KOPT-K1 (cell line): Measurements from ENCODE around the gene VSTM1.
A peak's percentile ranks its signal among the peaks of the same experiment; 100 is the strongest.
"Not testable (repeated sequence)": the region's sequence is repeated elsewhere in the genome, so short reads cannot be mapped to it uniquely, and the experiment has no call there.

Experiments used
- H3K27ac ChIP-seq: fragments of 200-600 bp; sonication (generic); 2 replicates; pipeline ENCODE4 v1.5.1; 2016; ENCODE audit warnings: antibody characterized with exemption, mild to moderate bottlenecking, low read depth, low read length; ENCODE audit not compliant: poor library complexity, severe bottlenecking
- H3K36me3 ChIP-seq: fragments of 200-600 bp; sonication (generic); 2 replicates; pipeline ENCODE4 v1.5.1; 2017; ENCODE audit warnings: antibody characterized with exemption, mild to moderate bottlenecking, low read length, moderate library complexity; ENCODE audit not compliant: insufficient read depth
- H3K9me3 ChIP-seq: fragments of 200-600 bp; sonication (generic); 2 replicates; pipeline ENCODE4 v1.5.1; 2017; ENCODE audit warnings: antibody characterized with exemption, low read length, mild to moderate bottlenecking; ENCODE audit not compliant: insufficient read depth, poor library complexity, severe bottlenecking

Gene VSTM1, protein sequence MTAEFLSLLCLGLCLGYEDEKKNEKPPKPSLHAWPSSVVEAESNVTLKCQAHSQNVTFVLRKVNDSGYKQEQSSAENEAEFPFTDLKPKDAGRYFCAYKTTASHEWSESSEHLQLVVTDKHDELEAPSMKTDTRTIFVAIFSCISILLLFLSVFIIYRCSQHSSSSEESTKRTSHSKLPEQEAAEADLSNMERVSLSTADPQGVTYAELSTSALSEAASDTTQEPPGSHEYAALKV

DNA sequence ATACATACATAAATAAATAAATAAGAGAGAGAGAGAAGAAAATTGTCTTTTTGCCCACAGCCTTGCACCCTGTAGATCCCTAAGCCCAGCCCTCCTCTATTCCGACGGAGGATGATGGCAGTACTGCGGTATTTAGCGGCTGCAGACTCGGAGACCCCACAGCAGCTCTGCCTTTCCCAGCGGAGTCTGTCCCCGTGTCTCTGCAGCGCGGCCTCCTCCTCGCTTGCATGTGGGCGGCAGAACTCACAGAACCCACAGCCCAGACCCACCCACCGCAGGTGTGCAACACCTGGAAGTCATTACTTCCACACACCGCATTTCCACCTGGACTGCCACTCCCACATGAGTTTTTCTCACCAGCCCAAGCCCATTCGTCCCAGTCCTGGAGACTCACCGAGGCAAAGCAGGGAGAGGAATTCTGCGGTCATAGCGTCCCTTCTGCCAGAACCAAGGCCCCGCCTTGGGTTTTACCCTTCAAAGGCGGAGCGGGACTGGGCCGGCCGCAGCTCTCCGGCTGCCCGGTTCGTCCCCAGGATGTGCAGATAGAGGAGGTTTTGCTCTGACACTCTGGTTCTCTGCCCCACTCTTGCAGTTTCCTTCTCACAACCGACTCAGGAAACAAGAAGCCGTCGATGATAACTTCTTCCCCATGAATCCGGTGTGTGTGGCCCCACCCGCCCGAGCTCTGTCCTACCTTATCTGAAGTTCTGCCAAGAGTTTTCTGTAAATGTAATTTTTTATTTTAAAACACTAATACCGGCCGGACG is at the start of gene VSTM1:
TSS of gene VSTM1 (minus strand) at position 548 of the 767 bp plus-strand sequence. CDS start at position 428, 120 bp downstream.
- Histone ChIP-seq H3K9me3 (no peaks in the 10 kb centered on the region), H3K27ac (no peak within 1 kb of the TSS), H3K36me3 (no peaks in the 10 kb centered on the region)

DNA sequence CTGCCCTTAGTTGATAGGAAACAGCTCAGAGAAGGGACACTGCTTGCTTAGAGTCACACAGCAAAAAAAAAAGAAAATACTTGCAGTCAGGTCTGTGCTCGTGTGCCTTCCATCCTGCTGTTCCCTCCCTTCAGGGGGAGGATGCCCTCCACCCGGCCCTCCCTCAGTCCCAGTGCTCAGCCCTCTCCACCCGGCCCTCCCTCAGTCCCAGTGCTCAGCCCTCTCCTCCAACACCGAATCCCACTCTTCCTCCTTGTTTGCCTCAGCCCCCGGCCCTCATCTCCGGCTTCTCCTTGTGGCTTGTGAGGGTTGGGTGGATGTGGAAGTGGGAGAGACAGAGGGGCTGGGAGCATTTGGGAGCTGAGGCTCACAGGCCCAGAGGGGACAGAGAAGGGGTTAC is 46.0 kb upstream of the VSTM1 start:
- Histone ChIP-seq H3K9me3 (no peaks in the 10 kb centered on the region), H3K36me3 (peaks cover 81% of the 10 kb centered on the region), H3K27ac (no peak overlapping the region)

DNA sequence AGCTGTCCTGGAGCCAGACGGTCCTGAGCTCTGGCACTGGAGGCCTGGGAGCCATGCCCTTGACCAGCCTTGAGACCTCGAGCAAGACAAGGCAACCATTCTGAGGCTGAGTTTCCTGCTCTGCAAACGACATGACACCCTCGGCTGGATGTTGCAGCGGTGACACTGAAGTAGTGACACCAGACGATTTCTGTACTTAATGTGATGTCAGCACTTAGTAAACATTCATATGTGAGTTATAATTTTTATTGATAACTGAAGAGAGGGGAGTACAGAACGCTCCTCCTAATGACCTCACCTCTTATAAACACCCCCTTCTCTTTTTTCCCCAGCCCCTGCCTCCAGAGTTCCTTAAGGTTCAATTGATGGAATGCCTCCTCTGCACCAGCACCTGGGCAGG is 44.8 kb upstream of the VSTM1 start:
- Histone ChIP-seq H3K36me3 (peaks cover 77% of the 10 kb centered on the region), H3K27ac (no peak overlapping the region), H3K9me3 (no peaks in the 10 kb centered on the region)

DNA sequence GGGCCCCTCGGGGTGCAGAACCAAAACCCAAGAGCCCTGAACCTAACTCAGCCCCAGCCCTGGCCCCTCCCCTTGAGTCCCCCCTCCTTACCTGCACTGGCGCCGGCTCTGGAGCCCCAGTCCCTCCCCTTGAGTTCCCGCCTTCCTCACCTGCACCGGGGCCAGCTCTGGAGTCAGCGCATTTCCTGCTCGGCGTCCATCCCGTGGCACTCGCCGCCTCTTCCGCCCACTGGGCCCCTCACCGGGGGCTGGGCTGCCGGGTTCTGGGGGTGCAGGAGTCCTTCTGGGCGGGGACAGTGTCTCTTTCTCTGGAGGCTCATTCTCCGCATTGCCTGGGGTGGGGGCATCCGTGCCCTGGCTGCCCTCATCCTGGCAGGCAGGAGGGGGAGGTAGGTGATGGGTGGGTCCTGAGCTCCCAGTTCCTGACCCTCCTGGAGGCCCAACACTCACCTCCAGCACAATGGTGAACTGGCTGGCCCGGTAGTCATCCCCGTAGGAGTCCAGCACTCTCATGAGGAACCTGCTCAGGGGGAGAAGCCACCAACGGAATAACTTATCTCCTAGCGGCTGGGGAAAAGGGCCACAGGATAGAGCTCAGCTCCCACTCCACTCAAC is 44.3 kb upstream of the VSTM1 start:
- no peak overlapping the region for H3K27ac ChIP-seq
- peaks cover 72% of the 10 kb centered on the region for H3K36me3 ChIP-seq
- H3K9me3 ChIP-seq = no peaks in the 10 kb centered on the region

DNA sequence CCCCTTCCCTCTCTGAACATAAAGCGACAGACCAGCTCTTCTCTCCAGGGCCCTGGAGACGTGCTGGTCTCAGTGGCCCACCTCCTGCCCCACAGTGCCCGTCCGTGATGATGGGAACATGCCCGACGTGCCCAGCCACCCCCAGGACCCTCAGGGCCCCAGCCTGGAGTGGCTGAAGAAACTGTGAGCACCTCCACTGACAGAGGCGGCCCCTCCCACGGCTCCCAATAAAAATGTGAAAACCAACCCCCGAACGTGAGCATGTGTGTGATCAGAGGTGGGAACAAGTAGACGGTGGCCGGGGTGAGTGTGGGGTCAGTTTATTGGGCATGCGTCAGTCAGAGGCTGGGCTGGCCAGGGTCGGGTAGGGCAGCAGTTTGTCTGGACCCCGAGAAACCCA is 43.0 kb upstream of the VSTM1 start:
- Histone ChIP-seq H3K36me3 (peaks cover 60% of the 10 kb centered on the region), H3K9me3 (no peaks in the 10 kb centered on the region), H3K27ac (no peak overlapping the region)

DNA sequence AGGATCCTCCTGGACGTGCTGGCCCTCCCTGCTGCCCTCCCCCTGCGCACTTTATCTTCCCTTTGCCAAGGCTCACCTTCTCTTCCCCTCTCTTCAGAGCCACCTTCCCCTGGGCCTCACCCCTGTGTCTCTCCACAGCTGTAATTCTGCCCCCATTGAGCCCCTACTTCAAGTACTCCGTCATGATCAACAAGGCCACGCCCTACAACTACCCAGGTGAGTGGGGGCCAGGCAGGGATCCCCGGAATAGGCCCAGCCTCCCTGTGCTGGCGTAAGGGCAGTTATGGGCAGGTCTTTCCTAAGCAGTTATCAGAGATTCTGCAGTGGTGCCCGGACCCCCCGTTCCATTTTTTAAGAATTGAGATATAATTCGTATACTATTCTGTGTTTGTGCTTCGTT is 42.1 kb upstream of the VSTM1 start:
- Histone ChIP-seq H3K9me3 (no peaks in the 10 kb centered on the region), H3K36me3 (peaks cover 55% of the 10 kb centered on the region), H3K27ac (no peak overlapping the region)

DNA sequence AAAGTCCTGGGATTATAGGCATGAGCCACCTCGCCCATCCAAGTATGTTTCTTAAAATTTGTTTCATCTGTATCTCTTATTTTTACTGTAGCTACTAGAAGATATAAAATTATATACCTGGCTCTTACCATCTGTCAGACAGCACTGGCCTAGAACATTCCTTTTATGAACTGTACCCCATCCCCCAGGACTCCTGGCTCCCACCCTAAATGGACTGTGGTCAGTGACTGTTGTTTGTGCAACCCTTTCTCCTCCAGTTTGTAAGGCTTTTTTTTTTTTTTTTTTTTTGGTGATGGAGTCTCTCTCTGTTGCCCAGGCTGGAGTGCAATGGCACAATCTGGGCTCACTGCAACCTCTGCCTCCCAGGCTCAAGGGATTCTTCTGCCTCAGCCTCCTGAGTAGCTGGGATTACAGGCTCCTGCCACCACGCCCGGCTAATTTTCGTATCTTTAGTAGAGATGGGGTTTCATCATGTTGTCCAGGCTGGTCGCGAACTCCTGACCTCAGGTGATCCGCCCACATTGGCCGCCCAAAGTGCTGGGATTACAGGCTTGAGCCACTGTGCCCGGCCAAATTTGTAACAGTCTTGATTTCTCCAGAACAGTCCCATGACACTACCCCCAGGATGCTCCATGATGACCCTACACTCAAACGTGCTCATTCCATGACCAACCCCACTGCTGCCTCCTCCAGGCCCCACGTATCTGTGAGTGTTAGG is 41.5 kb upstream of the VSTM1 start:
- Histone ChIP-seq H3K27ac (no peak overlapping the region), H3K9me3 (no peaks in the 10 kb centered on the region), H3K36me3 (peaks cover 49% of the 10 kb centered on the region)

DNA sequence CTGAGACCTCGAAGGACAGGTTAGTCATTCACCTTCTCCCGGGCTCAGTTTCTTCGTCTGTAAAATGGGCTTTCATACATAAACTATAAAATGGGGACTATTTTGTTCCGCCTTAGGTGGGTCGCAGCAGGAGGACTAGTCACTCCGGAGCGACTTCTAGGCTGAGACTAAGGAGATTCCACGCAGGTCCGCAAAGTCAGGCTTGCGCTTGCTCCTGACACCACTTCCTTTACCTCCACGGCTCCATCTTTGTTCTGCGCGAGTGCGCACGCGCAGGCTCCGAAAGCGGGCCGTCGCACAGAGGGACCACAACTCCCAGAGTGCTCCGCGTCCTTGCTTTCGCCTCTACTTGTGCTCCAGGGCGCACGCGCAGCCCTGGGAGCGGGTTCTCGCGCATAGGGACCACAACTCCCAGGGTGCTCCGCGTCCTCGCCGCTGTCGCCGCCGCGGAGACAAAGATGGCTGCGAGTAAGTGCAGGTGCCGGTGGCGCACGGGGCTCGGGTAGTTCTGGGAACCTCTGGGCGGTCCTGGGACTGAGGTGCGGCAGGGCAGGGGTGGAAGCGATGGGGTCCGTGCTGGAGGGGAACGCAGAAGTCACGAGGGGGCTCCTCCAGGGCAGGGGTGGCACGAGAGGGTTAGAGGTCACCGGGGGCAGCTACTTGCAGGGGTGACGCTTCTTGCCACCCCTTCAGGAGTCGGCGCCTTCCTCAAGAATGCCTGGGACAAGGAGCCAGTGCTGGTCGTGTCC is 38.9 kb upstream of the VSTM1 start, which contains the start of gene NDUFA3:
TSS of gene NDUFA3 (plus strand) at position 435 of the 749 bp plus-strand sequence. CDS start at position 459, 24 bp downstream.
- Histone ChIP-seq H3K36me3 (peaks cover 23% of the 10 kb centered on the region), H3K9me3 (no peaks in the 10 kb centered on the region), H3K27ac (peak within 1 kb of the TSS; percentile 65)

DNA sequence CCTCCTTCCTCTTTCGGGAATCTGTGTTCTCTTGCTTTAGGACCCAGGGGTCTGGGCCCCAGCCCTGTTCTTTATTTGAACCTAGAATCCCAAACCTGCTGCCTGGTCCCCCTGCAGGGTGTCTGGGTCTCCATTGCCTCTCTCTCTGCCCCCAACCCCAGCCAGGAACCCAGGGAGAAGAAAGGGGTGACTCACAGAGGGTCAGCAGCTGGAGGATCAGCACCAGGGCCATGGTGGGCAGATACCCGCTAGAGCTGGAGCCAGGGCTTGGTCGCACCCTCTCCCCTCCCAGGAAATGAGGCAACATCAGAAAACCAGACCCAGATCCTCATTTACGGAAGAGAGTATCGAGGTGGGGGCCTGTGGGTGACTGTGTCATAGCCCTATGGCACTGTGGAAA is 36.9 kb upstream of the VSTM1 start, which contains the start of gene OSCAR:
TSS of gene OSCAR (minus strand) at position 243 of the 400 bp plus-strand sequence. CDS start at position 232, 11 bp downstream.
- Histone ChIP-seq H3K9me3 (no peaks in the 10 kb centered on the region), H3K27ac (no peak within 1 kb of the TSS), H3K36me3 (peaks cover 3% of the 10 kb centered on the region)

DNA sequence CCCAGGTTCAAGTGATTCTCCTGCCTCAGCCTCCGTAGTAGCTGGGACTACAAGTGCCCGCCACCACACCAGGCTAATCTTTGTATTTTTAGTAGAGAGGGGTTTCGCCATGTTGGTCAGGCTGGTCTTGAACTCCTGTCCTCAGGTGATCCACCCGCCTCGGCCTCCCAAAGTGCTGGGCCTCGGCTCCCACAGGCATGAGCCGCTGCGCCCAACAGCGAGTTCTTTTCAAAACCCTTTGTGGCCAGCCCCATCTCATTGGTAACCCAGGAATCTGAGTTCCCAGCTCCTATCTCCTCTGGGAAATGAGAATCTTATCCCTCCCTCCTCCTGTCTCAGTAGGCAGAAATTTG is 36.2 kb upstream of the VSTM1 start:
- H3K36me3 ChIP-seq, H3K27ac ChIP-seq, H3K9me3 ChIP-seq: not testable (repeated sequence)

DNA sequence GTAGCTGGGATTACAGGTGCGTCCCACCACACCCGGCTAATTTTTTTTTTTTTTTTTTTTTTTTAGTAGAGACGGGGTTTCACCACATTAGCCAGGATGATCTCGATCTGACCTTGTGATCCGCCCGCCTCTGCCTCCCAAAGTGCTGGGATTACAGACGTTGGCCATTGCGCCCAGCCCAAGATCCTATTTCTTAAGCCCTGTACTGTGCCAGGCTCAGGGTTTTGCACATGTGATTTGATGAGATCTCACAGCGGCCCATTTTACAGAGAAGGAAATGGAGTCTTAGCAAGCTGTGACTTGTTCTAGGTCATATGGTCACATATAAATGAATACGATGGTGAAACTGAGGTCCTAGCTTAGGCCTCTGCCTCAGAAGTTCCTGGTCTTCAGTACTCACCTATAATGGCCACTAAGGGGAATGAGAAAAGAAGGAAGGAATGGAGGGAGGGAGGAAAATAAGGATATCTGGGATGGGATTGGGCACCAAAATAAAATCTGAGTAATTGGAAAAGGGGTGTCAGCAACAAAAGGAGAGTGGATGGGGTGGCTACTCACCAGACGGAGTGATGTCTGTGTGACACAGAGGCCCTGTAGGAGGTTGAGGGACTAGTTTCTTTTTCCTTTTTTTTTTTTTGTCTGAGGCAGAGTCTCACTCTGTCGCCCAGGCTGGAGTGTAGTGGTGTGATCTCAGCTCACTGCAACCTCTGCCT is 35.6 kb upstream of the VSTM1 start:
- no peaks in the 10 kb centered on the region for H3K36me3 ChIP-seq
- no peak overlapping the region for H3K27ac ChIP-seq
- H3K9me3 ChIP-seq = peaks cover 6% of the 10 kb centered on the region

DNA sequence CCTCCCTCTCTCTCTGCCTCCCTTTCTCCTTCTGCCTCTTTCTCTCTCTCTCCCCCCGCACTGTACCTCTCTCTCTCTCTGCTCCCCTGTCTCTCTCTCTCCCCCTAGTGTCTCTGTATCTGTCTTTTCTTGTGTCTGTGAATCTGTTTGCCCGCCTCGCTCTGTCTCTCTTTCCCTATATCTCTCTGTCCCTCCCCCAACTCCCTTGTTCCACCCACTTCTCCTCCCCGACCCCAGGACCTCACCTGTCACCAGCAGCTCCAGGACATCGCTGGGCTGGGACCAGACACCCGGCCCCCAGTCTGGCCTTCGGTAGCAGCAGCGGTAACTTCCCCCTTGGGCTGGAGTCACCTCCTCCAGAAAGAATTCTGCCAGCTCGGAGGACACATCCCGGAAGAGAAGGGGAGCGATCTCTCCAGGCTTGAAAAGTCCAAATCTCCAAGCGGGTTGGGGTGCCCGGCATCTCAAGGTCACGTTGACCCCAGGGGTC is 33.0 kb upstream of the VSTM1 start:
- peaks cover 11% of the 10 kb centered on the region for H3K9me3 ChIP-seq
- H3K36me3 ChIP-seq = no peaks in the 10 kb centered on the region
- H3K27ac ChIP-seq = no peak overlapping the region

DNA sequence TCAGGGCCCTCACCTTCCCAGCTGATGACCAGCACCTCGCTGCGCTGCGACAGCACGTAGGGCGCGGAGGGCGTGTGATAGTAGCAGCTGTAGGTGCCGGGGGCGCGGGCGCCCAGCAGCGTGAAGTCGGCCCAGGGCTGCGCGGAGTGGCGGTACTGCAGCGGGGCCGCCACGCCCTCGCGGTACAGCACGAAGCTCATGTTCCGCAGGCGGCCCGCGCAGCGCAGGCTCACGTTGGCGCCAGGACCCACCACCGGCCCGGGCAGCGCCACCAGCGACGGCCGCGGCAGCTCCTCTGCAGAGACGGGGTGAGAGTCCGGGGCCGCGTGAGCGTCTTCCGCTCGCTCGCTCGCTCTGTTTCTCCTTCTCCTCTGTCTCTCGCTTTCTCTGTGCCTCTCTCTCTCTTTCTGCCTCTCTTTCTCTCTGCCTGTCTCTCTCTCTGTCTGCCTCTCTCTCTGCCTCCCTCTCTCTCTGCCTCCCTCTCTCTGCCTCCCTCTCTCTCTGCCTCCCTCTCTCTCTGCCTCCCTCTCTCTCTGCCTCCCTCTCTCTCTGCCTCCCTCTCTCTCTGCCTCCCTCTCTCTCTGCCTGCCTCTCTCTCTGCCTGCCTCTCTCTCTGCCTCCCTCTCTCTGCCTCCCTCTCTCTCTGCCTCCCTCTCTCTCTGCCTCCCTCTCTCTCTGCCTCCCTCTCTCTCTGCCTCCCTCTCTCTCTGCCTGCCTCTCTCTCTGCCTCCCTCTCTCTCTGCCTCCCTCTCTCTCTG is 32.3 kb upstream of the VSTM1 start:
- peaks cover 11% of the 10 kb centered on the region for H3K9me3 ChIP-seq
- not testable (repeated sequence) for H3K27ac ChIP-seq, H3K36me3 ChIP-seq
